HepG2 (cell line): ENCODE data around the gene MSANTD1. TPM values are rescaled to one million over a fixed set of nuclear protein-coding genes. Genes with fewer than 3 reads are reported as not detected.
A peak's percentile ranks its signal among the peaks of the same experiment; 100 is the strongest.

Source experiments
- CC2D1A ChIP-seq: sonication (generic); formaldehyde crosslinking; IDR thresholded peaks from 2 replicates; pipeline ENCODE4 v1.8.1; 2023; ENCODE audit warnings: mild to moderate bottlenecking, missing genetic modification reagents
- GFI1 ChIP-seq: sonication (generic); formaldehyde crosslinking; IDR thresholded peaks from 2 replicates; pipeline ENCODE4 v1.5.0; 2020; ENCODE audit warnings: missing genetic modification reagents, mild to moderate bottlenecking, borderline replicate concordance
- GPN1 ChIP-seq: sonication (generic); formaldehyde crosslinking; IDR thresholded peaks from 2 replicates; pipeline ENCODE4 v1.5.1; 2020; ENCODE audit warnings: missing genetic modification reagents, borderline replicate concordance
- HNRNPUL1 ChIP-seq: fragments of 200-400 bp; formaldehyde crosslinking; IDR thresholded peaks from 2 replicates; pipeline ENCODE4 v1.6.1; 2017; ENCODE audit warnings: low read depth, mild to moderate bottlenecking, low read length, moderate library complexity
- HOXA5 ChIP-seq: sonication (generic); formaldehyde crosslinking; IDR thresholded peaks from 2 replicates; pipeline ENCODE4 v1.4.0; 2020; ENCODE audit warnings: missing genetic modification reagents
- REPIN1 ChIP-seq: sonication (generic); formaldehyde crosslinking; IDR thresholded peaks from 2 replicates; pipeline ENCODE4 v1.8.0; 2022; ENCODE audit warnings: missing genetic modification reagents, low read depth, mild to moderate bottlenecking, borderline replicate concordance
- SALL1 ChIP-seq: sonication (generic); formaldehyde crosslinking; IDR thresholded peaks from 2 replicates; pipeline ENCODE4 v1.8.0; 2022; ENCODE audit warnings: mild to moderate bottlenecking, missing genetic modification reagents
- SP1 ChIP-seq, 2 experiments: fragments of 450-650 bp in 1 of 2; sonication (generic) in 1 of 2; formaldehyde crosslinking in 1 of 2; IDR thresholded peaks; 2 replicates each; pipeline versions ENCODE4 v1.4.0 to v1.6.1; 2016 to 2020; ENCODE audit warnings: missing genetic modification reagents in 1 of 2
- SRSF1 ChIP-seq: fragments of 200-400 bp; formaldehyde crosslinking; optimal IDR thresholded peaks from 2 replicates; pipeline ENCODE3; 2017; ENCODE audit warnings: mild to moderate bottlenecking, low read depth, low read length, moderate library complexity
- TAF15 ChIP-seq: fragments of 200-400 bp; formaldehyde crosslinking; IDR thresholded peaks from one replicate; pipeline ENCODE4 v1.6.1; 2018; ENCODE audit warnings: mild to moderate bottlenecking, low read depth, low read length; ENCODE audit not compliant: poor library complexity, severe bottlenecking
- TCF7 ChIP-seq: sonication (generic); IDR thresholded peaks from 2 replicates; pipeline ENCODE4 v1.6.1; 2016; ENCODE audit warnings: antibody characterized with exemption, low read depth
- U2AF1 ChIP-seq: fragments of 200-400 bp; formaldehyde crosslinking; optimal IDR thresholded peaks from 2 replicates; pipeline ENCODE3; 2017; ENCODE audit warnings: mild to moderate bottlenecking, low read depth, low read length
- XBP1 ChIP-seq: sonication (generic); formaldehyde crosslinking; IDR thresholded peaks from 2 replicates; pipeline ENCODE4 v1.5.0; 2020; ENCODE audit warnings: missing genetic modification reagents
- ZEB1 ChIP-seq: IDR thresholded peaks from 2 replicates; pipeline ENCODE4 v1.6.1; 2012; ENCODE audit warnings: mild to moderate bottlenecking, low read depth, inconsistent platforms; ENCODE audit not compliant: insufficient replicate concordance
- ZFP82 ChIP-seq: sonication (generic); formaldehyde crosslinking; IDR thresholded peaks from 2 replicates; pipeline ENCODE4 v1.5.1; 2020; ENCODE audit warnings: mild to moderate bottlenecking, missing genetic modification reagents, borderline replicate concordance
- ZNF354B ChIP-seq: sonication (generic); formaldehyde crosslinking; IDR thresholded peaks from 2 replicates; pipeline ENCODE4 v1.8.0; 2022; ENCODE audit warnings: mild to moderate bottlenecking, missing genetic modification reagents
- ZNF546 ChIP-seq: sonication (generic); formaldehyde crosslinking; conservative IDR thresholded peaks from 2 replicates; pipeline ENCODE4 v1.8.1; 2023; ENCODE audit warnings: mild to moderate bottlenecking, missing genetic modification reagents
- ZNF766 ChIP-seq: sonication (generic); formaldehyde crosslinking; IDR thresholded peaks from 2 replicates; pipeline ENCODE4 v1.5.0; 2020; ENCODE audit warnings: missing genetic modification reagents, borderline replicate concordance
- ZNF816 ChIP-seq: sonication (generic); formaldehyde crosslinking; IDR thresholded peaks from 2 replicates; pipeline ENCODE4 v1.8.0; 2022; ENCODE audit warnings: missing genetic modification reagents, mild to moderate bottlenecking, borderline replicate concordance
- ZNF841 ChIP-seq: sonication (generic); formaldehyde crosslinking; IDR thresholded peaks from 2 replicates; pipeline ENCODE4 v1.8.1; 2023; ENCODE audit warnings: missing genetic modification reagents, borderline replicate concordance
- polyA plus RNA-seq, 8 experiments: library from polyadenylated mRNA; depleted of rRNA in 3 of 8; stranded (reverse) in 7 of 8; unstranded in 1 of 8; fragments of >200 nt; fragmentation: Illumina TruSeq in 4 of 8; extraction: Trizol in 4 of 8; gene quantifications; 2 replicates each; pipeline versions ENCODE4 v1.2.1 to v1.2.3, GENCODE V29; 2011 to 2016; ENCODE audit warnings: low read depth in 4 of 8, missing spikeins in 1 of 8, mixed read lengths in 1 of 8; ENCODE audit not compliant: insufficient read depth in 1 of 8
- total RNA-seq, 5 experiments: library from RNA; depleted of rRNA; stranded (reverse); fragments of >200 nt; fragmentation: Illumina TruSeq; extraction: Trizol; gene quantifications; 2 replicates each; pipeline ENCODE4 v1.2.3, GENCODE V29; 2016; ENCODE audit warnings: low read depth in 1 of 5
- TF ChIP-seq, protein P1 (sequence below): sonication (generic); formaldehyde crosslinking; conservative IDR thresholded peaks from 2 replicates; pipeline ENCODE4 v1.8.0; 2022; ENCODE audit warnings: low read depth, missing genetic modification reagents
- TF ChIP-seq, protein P2 (sequence below): sonication (generic); formaldehyde crosslinking; IDR thresholded peaks from 2 replicates; pipeline ENCODE4 v1.8.0; 2022; ENCODE audit warnings: missing genetic modification reagents, mild to moderate bottlenecking, inconsistent platforms, borderline replicate concordance
- TF ChIP-seq, protein P3 (sequence below): sonication (generic); formaldehyde crosslinking; IDR thresholded peaks from 2 replicates; pipeline ENCODE4 v1.8.1; 2023; ENCODE audit warnings: missing genetic modification reagents, inconsistent platforms, borderline replicate concordance
- TF ChIP-seq, protein P4 (sequence below): sonication (generic); formaldehyde crosslinking; IDR thresholded peaks from 2 replicates; pipeline ENCODE4 v1.5.0; 2020; ENCODE audit warnings: mild to moderate bottlenecking, missing genetic modification reagents

MSANTD1 gene
- total and polyA plus RNA-seq, 2 of the 13 experiments (the other 11 are each of a cell fraction or from before 2014, with no cell fraction given) = 0.22 to 0.40 TPM

DNA sequence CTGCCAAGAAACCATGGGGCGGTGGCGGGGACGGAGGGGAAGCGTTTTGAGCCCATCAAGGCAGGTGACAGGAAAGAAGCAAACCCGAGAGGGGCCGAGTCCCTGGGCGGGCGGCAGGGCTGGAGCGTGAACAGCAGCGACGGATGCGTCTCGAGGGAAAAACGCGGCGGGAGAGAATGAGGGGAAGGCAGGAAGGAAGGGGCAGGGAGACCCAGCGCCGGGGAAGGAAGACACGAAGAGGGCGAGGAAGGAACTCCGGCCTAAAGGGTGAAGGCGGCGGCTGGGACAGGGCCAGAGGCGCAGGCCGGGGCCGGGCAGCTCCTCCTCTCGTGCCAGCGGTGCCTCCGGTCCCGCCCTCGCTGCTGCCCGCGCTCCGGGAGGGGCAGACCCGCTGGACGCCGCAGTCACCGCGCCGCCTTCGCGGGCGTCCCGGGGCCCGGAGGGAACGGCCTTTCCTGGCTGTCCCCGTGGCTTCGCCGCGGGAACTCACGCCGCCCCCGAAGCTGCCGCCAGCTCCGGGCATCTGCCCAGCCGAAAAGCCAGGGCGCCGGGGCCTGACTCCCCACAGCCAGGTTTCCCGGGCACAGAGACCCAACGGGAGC is 43.1 kb downstream of the MSANTD1 start (continued):
- TF ChIP-seq, protein P1, sequence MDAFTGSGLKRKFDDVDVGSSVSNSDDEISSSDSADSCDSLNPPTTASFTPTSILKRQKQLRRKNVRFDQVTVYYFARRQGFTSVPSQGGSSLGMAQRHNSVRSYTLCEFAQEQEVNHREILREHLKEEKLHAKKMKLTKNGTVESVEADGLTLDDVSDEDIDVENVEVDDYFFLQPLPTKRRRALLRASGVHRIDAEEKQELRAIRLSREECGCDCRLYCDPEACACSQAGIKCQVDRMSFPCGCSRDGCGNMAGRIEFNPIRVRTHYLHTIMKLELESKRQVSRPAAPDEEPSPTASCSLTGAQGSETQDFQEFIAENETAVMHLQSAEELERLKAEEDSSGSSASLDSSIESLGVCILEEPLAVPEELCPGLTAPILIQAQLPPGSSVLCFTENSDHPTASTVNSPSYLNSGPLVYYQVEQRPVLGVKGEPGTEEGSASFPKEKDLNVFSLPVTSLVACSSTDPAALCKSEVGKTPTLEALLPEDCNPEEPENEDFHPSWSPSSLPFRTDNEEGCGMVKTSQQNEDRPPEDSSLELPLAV = no peak
- TF ChIP-seq HNRNPUL1 (no peak), TAF15 (no peak), REPIN1 (CRISPR knock-in tag) (no peak; the same call in 1 of the 2 replicates), ZFP82 (CRISPR knock-in tag) (peak; percentile 50; the same call in 1 of the 2 replicates), SP1 (IDR thresholded peaks at IDR 0.05) (no peak), SP1 (CRISPR knock-in tag; IDR thresholded peaks at IDR 0.05) (no peak), ZNF546 (no peak), ZNF841 (CRISPR knock-in tag) (no peak; the same call in 1 of the 2 replicates), U2AF1 (no peak), ZEB1 (peak; percentile 22), SRSF1 (peak; percentile 7), GPN1 (CRISPR knock-in tag) (no peak), ZNF354B (CRISPR knock-in tag) (no peak), CC2D1A (CRISPR knock-in tag) (no peak), ZNF816 (CRISPR knock-in tag) (0 out of 2 replicates have a peak, but pooled peaks have one; percentile 24), GFI1 (CRISPR knock-in tag) (no peak), HOXA5 (CRISPR knock-in tag) (peak; percentile 82), SALL1 (CRISPR knock-in tag) (no peak), TCF7 (no peak), ZNF766 (CRISPR knock-in tag) (no peak), XBP1 (CRISPR knock-in tag) (no peak)
- TF ChIP-seq, protein P2, sequence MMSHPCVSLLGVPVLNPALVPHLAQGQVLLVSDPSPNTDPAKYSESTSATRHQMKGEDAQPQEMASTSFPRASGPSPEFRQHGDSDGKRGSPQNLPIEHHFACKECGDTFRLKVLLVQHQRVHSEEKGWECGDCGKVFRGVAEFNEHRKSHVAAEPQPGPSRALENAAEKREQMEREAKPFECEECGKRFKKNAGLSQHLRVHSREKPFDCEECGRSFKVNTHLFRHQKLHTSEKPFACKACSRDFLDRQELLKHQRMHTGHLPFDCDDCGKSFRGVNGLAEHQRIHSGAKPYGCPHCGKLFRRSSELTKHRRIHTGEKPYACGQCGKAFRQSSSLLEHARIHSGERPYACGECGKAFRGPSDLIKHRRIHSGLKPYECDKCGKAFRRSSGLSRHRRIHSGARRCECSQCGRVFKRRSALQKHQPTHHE (CRISPR knock-in tag) = no peak; the same call in 1 of the 2 replicates
- TF ChIP-seq, protein P3, sequence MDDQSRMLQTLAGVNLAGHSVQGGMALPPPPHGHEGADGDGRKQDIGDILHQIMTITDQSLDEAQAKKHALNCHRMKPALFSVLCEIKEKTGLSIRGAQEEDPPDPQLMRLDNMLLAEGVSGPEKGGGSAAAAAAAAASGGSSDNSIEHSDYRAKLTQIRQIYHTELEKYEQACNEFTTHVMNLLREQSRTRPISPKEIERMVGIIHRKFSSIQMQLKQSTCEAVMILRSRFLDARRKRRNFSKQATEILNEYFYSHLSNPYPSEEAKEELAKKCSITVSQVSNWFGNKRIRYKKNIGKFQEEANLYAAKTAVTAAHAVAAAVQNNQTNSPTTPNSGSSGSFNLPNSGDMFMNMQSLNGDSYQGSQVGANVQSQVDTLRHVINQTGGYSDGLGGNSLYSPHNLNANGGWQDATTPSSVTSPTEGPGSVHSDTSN (CRISPR knock-in tag) = 0 out of 2 replicates have a peak, but pooled peaks have one; percentile 6
- TF ChIP-seq, protein P4, sequence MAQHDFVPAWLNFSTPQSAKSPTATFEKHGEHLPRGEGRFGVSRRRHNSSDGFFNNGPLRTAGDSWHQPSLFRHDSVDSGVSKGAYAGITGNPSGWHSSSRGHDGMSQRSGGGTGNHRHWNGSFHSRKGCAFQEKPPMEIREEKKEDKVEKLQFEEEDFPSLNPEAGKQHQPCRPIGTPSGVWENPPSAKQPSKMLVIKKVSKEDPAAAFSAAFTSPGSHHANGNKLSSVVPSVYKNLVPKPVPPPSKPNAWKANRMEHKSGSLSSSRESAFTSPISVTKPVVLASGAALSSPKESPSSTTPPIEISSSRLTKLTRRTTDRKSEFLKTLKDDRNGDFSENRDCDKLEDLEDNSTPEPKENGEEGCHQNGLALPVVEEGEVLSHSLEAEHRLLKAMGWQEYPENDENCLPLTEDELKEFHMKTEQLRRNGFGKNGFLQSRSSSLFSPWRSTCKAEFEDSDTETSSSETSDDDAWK (CRISPR knock-in tag) = no peak
